Fibroblast of skin of back (primary cell): ENCODE data around the gene CCL11.
A peak's percentile ranks its signal among the peaks of the same experiment; 100 is the strongest.

Source experiments
- DNase-seq: peaks from one replicate; pipeline ENCODE4 v3.0.0-alpha.2; 2013

Gene CCL11

DNA sequence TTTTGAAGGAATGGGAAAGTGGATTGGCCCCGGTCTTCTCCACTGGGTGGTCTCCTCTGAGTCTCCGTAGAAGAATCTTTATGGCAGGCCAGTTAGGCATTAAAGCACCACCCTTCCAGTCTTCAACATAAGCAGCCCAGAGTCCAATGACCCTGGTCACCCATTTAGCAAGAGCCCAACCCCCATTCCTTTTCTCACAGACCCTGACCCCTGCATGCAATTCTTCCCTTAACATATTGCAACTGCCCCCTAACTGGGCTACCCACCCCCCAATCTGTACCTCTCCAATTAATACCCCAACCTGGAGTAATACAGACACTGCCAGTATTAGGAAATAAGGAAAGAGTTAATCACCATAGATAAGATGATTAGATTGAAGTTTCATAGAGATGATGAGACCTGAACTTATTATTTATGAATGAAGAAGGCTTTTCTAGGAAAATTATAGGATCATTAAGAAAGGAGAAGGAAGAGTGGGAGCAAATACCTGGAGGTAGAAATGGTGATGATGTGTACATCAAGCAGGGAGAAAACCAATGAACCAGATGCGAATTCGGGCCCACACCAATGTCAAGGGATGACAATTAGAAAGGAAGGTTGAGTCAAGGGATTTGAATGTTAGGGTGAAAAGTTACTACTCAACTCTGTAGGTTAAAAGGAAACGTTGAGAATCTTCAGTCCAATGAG, 28.1 kb upstream of the CCL11 start:
- no peak for DNase-seq

DNA sequence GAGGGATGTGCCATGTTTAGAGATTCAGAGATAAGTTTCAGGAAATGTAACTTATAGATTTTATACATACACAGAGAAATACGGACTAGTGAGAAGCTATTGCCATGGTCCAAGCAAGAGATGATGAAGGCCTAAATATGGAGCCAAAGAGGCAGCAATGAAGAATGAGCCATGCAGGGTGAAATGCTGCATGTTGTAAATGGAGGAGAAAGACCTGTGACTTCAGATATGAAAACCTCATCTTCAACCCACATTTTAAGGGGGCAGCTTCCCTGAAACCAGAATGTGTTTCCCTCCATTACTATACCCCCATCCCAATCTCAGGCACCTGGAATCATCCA, 27.6 kb upstream of the CCL11 start:
- no peak for DNase-seq

DNA sequence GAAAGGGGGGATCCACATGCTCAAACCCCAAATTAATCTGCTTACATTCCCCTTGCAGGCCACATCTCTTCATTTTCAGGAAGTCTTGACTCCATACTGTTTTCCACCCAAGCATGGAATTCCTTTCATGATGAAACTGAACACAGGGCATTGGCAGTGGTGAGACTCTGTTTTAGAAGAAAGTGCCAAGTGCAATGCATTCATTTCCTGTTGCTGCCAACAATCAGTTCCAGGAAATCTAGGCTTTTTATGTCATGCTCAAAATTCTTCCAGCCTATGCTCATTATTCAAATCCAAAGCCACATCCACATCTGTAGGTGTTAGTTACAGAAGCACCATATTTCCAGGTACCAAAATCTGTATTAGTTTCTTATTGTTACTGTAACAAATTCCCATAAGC, 26.4 kb upstream of the CCL11 start:
- DNase-seq = peak; percentile 35

DNA sequence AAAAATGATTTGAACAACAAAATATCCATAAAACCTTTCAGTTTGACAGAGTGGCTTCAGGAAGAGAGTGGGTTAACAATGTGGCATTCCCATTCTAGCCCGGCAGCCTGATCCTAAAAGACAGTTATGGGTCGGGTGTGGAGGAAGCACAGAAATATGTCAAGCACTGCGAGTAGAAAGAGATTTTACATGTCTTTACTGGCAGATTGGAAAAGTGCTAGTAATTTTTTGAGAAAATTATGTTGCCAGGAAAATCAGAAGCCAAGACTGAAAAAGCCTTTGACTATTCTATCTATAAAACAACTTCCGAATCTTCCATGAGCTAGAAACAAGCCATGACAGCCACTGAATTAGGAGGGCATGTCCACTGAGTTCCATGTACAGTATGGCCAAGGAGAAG, 24.7 kb upstream of the CCL11 start:
- DNase-seq = no peak

DNA sequence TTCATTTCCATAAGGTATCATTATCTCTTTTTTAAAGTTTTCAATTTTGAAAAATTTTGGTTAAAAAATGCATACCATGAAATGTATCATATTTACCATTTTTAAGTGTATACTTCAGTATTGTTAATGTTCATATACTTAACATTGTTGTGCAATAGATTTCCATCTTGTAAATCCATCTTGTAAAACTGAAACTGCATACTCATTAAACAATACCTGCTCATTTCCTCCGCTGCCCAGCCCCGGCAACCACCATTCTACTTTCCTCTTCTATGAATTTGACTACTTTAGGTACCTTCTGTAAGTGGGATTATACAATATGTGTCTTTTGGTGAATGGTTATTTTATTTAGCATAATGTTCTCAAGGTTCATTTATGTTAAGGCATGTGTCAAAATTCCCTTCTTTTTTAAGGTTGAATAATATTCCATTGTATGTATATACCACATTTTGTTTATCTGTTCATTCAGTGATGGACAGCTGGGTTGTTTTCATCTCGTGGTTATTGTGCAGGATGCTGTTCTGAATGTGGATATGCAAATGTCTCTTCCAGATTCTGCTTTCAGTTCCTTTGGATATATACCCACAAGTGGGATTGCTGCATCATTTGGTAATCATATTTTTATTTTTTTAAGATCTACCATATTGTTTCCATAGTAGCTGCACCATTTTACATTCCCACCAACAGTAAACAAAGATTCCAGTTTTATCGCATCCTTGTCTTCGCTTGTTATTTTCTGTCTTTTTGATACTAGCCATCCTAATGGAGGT, 23.8 kb upstream of the CCL11 start:
- no peak for DNase-seq

DNA sequence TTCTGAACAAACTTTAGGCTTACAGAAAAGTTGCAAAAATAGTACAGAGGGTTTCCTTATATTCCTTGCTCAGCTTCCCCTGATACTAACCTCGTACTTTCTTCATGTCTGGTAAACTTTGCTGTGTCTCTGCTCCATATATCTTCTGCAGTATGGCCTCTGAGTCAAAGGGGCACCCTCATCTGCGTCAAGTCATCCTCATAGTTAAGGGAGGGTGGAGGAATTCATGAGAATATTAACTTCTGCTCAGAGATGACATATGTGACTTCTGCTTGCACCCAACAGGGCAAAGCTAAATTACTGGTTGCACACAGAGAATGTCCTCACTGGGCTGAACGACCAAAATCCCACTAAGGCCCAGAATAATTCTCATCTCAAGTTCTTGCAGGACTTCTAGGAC, 19.8 kb upstream of the CCL11 start:
- DNase-seq = no peak

DNA sequence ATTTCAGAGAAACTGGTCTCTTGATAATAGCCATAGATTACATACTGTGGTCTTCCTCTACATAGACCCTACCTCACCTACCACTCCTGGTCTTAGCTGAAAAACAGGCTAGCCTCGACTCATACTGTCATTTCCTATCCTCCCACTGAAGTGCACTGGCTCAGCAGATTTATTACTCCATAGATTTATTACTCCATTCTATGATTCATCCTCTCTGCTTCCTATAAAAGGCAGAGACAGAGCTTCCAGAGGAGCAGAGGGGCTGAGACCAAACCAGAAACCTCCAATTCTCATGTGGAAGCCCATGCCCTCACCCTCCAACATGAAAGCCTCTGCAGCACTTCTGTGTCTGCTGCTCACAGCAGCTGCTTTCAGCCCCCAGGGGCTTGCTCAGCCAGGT, 15.6 kb upstream of the CCL11 start, which contains the start of gene CCL7:
Gene CCL7, plus strand, starts transcription at position 253 of the 400 bp plus-strand sequence. Its CDS starts 70 bp downstream, at position 323.
- DNase-seq = no peak

DNA sequence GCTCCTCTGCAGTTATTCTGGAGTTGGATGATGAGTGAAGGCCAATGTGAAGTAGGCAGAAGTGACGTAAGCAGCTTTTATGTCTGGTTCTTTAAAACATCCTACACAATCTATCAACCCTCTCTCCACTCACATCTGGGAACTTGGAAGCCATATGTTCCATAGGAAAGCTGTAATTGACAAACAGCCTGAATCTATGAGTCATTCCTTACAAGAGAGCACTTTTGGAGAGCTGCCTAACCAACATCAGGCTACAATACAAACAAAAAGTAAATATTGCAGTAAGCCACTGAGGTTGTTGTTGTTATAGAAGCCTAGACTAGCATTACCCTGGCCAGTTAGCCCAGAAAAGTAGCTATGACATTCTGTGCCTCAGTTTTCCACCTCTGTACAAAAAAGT, 9.7 kb upstream of the CCL11 start:
- DNase-seq = peak; percentile 74

DNA sequence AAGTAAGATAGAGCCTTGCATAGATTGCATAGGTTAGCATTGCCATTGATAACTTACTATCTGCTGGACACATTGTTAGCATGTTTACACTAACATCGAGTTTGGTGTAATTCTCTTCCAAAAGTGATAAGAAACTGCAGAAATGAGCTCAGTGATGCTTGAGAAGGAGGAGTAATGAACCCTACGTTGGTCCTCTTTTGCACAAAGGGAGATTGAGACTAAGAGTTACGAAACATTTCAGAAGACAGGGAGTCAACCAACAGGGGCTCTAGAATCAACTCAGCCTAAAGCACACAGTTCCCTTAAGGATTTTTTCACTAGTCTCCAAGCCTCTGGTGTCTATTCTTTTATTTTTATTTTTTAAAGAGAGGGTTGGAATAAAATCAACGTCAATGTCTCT, 8.7 kb upstream of the CCL11 start:
- DNase-seq = no peak

DNA sequence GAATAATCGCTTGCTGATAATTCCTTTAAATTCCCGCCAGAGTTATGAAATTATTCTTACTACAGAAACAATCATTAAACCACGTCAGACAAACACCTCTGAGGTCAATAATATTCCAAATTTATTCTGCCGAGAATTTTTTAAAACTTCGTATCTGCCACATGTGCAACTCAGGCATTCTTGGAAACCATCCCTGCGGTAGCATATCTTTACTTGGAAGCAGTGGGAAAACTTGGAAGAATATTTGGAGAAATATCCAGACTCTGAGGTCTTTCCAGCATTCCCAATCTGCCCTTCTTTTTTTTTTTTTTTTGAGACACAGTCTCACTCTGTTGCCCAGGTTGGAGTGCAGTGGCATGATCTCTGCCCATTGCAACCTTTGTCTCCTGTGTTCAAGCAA, 2.0 kb upstream of the CCL11 start:
- no peak for DNase-seq

DNA sequence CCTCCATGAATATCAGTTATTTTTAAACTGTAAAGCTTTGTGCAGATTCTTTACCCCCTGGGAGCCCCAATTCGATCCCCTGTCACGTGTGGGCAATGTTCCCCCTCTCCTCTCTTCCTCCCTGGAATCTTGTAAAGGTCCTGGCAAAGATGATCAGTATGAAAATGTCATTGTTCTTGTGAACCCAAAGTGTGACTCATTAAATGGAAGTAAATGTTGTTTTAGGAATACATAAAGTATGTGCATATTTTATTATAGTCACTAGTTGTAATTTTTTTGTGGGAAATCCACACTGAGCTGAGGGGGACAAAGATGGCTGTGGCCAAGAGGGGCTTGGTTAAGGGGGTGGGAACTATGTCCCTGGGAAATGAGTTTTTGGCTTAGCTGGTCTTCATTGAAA, 2.3 kb downstream of the CCL11 start:
- peak; percentile 63 for DNase-seq

DNA sequence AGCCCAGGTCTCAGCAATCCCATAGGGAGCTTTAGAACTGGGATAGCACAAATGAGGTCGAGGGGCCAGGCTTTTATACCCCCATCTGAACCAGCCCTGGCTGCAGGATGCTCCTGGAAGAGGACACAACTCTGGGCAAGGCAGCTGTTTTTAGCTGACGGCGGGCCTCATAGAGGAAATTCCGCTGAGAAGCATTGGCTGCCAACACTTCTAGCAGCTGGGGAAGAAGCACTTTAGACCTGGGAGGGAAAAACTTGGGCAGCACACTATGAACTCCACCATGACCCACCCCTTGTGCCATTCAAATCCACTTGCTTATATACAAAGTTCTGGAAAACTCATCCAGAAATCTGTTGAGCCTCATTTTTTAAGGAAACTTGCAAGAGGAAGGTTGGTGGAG, 5.0 kb downstream of the CCL11 start:
- DNase-seq = no peak

DNA sequence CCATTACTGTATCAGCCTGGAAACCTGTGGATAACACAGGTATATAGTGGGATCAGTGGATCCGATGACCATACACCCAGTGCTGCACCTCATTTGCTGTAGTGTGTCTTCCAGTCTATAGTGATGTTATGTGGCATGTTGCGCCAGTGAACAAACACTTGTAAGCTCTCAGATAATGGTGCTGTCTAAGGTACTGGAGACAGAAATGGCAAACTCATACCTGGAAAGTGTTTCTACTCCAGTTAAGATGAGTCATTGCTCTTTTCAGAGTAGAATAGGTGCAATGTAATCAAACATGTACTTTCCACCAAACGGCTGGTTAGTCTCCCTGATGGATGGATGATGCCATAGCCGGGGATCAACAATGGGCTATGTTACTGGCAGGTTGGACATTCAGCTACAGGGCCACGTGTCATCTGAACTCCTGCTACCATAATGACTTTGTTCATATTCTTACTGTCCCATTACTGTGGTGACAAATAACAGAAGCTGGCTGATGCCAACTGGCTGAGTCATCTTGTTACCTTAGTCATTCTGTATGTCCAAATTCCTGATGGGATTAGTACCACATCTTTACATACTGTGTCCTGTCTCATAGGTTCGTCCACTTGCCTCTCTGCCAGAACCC, 6.3 kb downstream of the CCL11 start:
- peak; percentile 37 for DNase-seq

DNA sequence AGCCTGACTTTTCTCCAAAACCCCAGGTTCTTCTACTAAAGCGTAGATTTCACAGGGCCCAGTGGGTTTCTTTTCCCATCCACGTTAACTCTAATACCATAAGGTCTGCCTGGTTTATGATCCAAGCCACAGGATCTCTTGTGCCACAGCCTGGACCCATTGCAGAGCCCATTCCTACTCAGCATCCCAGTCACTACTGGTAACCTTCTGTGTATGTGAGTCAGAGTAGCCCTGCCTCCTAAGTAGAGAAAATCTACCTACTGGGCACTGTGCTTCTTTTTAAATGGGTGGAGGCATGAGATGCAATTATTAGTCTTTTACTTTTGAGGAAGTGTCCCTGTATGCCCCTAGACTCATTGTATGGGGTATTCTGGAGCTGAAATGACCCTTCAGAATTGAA, 13.5 kb downstream of the CCL11 start:
- DNase-seq = no peak

DNA sequence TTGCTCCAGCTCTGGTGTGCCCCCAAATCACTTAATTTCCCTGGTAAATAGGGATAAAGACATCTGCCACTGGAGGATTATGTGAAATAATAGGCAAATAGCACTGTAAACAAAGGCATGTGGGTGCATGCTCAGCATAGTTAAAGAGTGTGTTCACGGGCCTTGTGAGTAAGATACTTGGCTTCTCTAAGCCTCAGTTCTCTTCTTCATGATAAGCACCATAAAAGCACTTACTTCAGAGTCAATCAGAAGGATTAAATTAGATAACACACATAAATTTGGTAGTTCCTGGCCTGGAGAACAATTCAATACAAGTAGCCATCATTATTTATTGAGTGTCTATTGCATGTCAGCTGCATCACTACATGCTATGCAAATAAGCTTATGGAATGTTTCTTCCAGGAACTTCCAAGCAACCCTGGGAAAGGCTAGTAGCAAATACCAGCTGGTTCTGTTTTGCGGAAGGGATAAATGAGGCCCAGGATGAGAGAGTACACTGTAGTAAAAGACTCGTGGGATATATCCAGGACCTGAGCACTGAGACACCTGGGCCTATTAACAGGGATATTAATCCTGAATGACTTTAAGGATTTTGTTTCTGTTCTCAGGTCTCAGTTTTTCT, 14.5 kb downstream of the CCL11 start:
- peak; percentile 68 for DNase-seq

DNA sequence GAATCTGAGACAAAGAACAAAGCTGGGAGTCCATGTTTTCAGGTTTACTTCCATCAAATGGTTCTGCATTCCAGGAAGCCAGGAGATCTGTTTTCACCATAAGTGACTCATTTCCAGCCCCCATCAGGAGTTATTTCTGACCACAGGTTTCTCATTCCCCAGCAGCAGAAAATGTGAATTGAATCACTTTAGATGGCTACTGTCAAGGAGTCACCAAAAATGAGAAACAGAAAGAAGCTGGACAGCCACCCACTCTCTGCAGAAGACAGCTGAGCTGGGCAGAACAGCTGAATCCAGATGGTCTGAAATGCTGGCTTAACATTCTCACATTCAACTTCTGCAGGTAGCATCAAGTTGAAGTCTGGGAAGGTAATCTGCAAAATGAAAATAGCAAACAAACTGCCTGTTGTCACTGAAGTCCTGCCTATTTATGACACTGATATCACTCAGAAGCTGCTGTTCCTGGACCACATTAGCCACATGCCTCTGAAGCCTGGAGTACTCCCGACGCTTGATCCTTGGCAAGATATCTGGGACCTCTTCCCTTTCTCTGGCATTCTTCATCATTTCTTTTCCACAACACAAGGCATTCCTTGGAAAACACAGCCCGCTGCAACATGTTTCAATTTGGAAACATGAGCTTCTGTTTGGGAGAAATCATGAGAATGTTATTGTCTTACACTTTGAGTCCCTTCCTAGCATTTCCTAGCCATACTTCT, 15.3 kb downstream of the CCL11 start:
- peak; percentile 77 for DNase-seq

DNA sequence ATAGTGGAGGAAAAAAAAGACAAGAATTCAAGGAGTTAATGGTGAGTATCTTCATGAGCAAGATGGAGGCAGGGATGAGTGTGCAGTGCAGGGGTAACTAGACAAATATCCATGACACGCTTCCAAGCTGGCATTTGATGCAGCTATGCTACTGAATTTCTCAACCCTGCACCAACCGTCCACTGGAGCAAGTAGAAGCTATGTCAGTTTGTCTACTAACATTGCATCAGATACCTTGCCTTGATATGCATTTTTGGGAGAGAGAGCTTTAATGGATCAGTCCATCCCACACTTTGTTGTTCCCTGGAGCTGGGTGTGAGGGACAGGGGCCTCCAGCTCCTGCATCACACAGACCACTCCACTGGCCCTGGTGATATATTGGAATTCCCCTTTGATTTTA, 16.4 kb downstream of the CCL11 start:
- DNase-seq = no peak

DNA sequence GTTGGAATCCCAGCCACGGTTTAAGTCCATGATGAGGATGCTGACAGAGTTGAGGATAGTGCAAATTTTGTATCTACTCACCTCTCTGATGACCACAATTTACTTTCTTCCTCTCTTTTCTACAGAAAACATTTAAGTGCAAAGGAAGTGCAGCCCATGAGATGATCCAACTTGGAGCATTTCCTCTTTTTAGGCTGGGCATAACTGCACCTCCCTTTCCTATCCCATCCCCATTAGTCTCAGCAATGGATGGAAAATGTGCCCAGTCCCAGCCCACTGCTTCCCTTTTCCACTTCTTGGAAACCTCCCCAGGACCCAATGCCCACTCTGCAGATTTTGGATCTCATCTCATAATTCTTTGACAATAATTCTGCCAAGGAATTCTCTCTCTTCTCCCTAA, 17.1 kb downstream of the CCL11 start:
- no peak for DNase-seq

DNA sequence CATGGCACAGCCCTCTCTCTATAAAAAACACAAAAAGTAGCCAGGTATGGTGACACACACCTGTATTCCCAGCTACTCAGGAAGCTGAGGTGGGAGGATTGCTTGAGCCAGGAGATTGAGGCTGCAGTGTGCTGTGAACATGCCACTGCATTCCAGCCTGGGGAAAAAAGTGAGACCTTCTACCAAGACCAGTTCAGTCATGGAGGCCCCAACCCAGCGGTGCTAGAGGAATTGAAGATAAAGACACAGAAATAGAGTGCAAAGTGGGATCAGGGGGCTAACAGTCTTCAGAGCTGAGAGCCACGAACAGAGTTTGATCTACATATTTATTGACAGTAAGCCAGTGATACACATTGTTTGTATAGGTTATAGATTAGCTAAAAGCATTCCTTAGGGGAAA, 18.1 kb downstream of the CCL11 start:
- no peak for DNase-seq

DNA sequence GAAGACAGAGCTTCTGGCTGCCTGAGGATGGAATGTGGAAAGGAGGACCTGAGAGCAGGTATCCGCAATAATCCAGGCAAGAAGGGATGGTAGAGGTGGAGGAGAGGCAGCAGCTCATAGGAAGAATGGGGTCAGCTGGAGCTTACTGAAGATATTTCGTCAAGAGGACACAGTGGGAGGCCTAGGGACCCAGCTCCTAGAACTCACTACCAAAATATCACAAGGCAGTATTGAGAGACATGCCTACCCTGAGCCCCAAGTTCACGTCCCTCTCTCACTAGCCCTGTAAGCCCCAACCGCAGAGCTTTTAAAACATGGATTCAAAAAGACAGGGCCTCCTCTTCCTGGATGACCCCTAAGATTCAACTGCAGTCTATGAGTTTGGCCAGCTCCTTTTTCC, 19.5 kb downstream of the CCL11 start:
- DNase-seq = no peak

DNA sequence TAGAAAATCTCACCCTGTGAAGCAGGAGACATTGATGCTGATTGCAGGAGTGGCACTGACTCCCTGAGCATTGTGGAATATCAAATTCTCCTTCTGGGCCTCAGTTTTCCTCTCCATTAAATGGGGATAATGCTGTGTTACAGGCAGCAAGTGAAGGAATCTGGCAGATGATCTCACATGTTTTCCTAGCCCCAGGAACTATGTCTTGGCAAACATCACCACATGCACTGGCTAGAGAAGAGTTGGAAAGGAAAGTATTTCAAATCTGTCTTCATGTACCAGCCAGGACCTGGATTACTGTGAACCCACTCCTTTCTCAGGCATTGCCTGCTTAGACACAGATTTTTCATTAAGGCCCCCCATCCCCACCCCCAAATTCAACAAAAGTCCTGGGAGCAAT, 20.1 kb downstream of the CCL11 start:
- no peak for DNase-seq

DNA sequence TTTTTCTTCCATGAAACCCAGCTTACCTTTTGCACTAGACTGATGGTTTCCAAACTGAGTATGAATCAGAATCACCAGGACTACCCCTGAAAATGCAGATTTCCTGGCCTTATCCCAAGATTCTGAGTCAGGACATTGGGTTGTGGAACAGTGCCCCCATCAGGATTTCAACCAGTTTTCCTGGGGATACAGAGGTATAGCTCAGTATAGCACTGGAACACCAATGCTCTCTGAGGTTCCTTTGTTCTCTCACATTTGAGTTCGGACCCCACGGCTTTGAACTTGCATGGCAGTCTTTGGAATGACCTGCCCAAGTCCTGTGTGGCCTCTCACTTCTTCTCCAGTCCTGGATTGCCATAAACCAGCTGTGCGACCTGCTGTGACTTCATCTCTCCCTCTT, 20.9 kb downstream of the CCL11 start:
- peak; percentile 72 for DNase-seq

DNA sequence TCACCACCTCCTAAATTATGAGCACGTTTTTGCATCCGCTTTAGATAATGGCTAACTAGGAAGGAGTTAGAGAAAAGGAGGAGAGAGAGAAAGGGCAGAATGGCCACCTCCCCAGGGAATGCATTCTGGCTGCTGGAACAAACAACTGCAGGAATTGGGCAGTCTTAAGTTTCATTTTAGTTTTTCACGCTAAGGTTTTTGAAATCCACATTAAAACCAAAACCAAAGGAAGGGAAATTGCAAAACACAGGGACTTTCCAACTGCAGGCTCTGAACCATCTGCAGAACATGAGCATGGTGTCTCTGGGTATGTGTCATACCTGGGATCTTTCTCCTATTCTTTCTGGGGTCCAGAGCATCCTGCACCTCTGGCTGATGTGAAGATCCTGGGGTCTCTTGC, 21.6 kb downstream of the CCL11 start:
- DNase-seq = no peak
